H1 (cell line): ENCODE measurements around the gene LTB. TPM values are rescaled to one million over a fixed set of nuclear protein-coding genes. Genes with fewer than 3 reads are reported as not detected.

Experiments used
- ATF2 ChIP-seq: IDR thresholded peaks from 2 replicates; pipeline ENCODE4 v1.6.1; 2012; ENCODE audit warnings: low read length, inconsistent platforms
- BRCA1 ChIP-seq: IDR thresholded peaks from 2 replicates; pipeline ENCODE4 v1.6.1; 2012; ENCODE audit warnings: low read depth, low read length, improper control_type of control experiment
- JUND ChIP-seq: IDR thresholded peaks from 2 replicates; pipeline ENCODE4 v1.6.1; 2011; ENCODE audit warnings: mild to moderate bottlenecking, improper control_type of control experiment, low read length
- RAD21 ChIP-seq, 2 experiments: IDR thresholded peaks in 1 of 2; conservative IDR thresholded peaks in 1 of 2; 2 replicates each; pipeline ENCODE4 v1.6.1; 2011; ENCODE audit warnings: low read depth in 2 of 2, low read length in 2 of 2, improper control_type of control experiment in 1 of 2, inconsistent platforms in 1 of 2, mild to moderate bottlenecking in 1 of 2, moderate library complexity in 1 of 2
- ZNF274 ChIP-seq: IDR thresholded peaks from 2 replicates; pipeline ENCODE4 v1.7.0; 2012; ENCODE audit warnings: low read length, borderline replicate concordance; ENCODE audit errors: extremely low read depth
- polyA plus RNA-seq, 7 experiments: library from polyadenylated mRNA; depleted of rRNA in 3 of 7; stranded (reverse) in 5 of 7; unstranded in 2 of 7; fragments of >200 nt in 5 of 7; fragments of 200-250 nt in 2 of 7; gene quantifications; 1 replicate in 5 of 7; 2 replicates in 1 of 7; 4 replicates in 1 of 7; pipeline versions ENCODE4 v1.2.1 to v1.2.3, GENCODE V29; 2011 to 2013; ENCODE audit warnings: missing spikeins in 2 of 7, mixed read lengths in 2 of 7
- total RNA-seq: library from RNA; stranded (reverse); fragmentation: NEBNext Ultra II Directional; extraction: Animal tissue kit (Norgen Biotek cat#: 25700); gene quantifications from 2 replicates; pipeline ENCODE4 v1.2.1, GENCODE V29; 2021
- TF ChIP-seq, protein P1 (sequence below): fragments of 300-600 bp; sonication (generic); IDR thresholded peaks from 2 replicates; pipeline ENCODE4 v1.7.1; 2012; ENCODE audit warnings: low read length, moderate library complexity, mild to moderate bottlenecking, inconsistent platforms; ENCODE audit not compliant: insufficient replicate concordance
- TF ChIP-seq, protein P2 (sequence below): IDR thresholded peaks from 2 replicates; pipeline ENCODE4 v1.6.1; 2012; ENCODE audit warnings: inconsistent platforms

LTB gene
- total and polyA plus RNA-seq, 2 of the 8 experiments (the other 6 are each of a cell fraction or from before 2014, with no cell fraction given), result 0.43 to 0.47 TPM

GRCh38 chr6:31574106-31575061, 7.8 kb downstream of the LTB start (continued):
- TF ChIP-seq ZNF274, result no peak
- TF ChIP-seq ATF2, result no peak
- TF ChIP-seq JUND, result no peak
- no peak for TF ChIP-seq BRCA1
- peak; percentile 17 to 40; a peak in 2 of 4 replicates for TF ChIP-seq RAD21 (IDR thresholded peaks at IDR 0.05 in 1 of 2, conservative IDR thresholded peaks at IDR 0.05 in 1 of 2; ENCODE audit: low read depth in 2 of 2, low read length in 2 of 2)
- TF ChIP-seq, protein P1, sequence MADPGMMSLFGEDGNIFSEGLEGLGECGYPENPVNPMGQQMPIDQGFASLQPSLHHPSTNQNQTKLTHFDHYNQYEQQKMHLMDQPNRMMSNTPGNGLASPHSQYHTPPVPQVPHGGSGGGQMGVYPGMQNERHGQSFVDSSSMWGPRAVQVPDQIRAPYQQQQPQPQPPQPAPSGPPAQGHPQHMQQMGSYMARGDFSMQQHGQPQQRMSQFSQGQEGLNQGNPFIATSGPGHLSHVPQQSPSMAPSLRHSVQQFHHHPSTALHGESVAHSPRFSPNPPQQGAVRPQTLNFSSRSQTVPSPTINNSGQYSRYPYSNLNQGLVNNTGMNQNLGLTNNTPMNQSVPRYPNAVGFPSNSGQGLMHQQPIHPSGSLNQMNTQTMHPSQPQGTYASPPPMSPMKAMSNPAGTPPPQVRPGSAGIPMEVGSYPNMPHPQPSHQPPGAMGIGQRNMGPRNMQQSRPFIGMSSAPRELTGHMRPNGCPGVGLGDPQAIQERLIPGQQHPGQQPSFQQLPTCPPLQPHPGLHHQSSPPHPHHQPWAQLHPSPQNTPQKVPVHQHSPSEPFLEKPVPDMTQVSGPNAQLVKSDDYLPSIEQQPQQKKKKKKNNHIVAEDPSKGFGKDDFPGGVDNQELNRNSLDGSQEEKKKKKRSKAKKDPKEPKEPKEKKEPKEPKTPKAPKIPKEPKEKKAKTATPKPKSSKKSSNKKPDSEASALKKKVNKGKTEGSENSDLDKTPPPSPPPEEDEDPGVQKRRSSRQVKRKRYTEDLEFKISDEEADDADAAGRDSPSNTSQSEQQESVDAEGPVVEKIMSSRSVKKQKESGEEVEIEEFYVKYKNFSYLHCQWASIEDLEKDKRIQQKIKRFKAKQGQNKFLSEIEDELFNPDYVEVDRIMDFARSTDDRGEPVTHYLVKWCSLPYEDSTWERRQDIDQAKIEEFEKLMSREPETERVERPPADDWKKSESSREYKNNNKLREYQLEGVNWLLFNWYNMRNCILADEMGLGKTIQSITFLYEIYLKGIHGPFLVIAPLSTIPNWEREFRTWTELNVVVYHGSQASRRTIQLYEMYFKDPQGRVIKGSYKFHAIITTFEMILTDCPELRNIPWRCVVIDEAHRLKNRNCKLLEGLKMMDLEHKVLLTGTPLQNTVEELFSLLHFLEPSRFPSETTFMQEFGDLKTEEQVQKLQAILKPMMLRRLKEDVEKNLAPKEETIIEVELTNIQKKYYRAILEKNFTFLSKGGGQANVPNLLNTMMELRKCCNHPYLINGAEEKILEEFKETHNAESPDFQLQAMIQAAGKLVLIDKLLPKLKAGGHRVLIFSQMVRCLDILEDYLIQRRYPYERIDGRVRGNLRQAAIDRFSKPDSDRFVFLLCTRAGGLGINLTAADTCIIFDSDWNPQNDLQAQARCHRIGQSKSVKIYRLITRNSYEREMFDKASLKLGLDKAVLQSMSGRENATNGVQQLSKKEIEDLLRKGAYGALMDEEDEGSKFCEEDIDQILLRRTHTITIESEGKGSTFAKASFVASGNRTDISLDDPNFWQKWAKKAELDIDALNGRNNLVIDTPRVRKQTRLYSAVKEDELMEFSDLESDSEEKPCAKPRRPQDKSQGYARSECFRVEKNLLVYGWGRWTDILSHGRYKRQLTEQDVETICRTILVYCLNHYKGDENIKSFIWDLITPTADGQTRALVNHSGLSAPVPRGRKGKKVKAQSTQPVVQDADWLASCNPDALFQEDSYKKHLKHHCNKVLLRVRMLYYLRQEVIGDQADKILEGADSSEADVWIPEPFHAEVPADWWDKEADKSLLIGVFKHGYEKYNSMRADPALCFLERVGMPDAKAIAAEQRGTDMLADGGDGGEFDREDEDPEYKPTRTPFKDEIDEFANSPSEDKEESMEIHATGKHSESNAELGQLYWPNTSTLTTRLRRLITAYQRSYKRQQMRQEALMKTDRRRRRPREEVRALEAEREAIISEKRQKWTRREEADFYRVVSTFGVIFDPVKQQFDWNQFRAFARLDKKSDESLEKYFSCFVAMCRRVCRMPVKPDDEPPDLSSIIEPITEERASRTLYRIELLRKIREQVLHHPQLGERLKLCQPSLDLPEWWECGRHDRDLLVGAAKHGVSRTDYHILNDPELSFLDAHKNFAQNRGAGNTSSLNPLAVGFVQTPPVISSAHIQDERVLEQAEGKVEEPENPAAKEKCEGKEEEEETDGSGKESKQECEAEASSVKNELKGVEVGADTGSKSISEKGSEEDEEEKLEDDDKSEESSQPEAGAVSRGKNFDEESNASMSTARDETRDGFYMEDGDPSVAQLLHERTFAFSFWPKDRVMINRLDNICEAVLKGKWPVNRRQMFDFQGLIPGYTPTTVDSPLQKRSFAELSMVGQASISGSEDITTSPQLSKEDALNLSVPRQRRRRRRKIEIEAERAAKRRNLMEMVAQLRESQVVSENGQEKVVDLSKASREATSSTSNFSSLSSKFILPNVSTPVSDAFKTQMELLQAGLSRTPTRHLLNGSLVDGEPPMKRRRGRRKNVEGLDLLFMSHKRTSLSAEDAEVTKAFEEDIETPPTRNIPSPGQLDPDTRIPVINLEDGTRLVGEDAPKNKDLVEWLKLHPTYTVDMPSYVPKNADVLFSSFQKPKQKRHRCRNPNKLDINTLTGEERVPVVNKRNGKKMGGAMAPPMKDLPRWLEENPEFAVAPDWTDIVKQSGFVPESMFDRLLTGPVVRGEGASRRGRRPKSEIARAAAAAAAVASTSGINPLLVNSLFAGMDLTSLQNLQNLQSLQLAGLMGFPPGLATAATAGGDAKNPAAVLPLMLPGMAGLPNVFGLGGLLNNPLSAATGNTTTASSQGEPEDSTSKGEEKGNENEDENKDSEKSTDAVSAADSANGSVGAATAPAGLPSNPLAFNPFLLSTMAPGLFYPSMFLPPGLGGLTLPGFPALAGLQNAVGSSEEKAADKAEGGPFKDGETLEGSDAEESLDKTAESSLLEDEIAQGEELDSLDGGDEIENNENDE, result no peak
- TF ChIP-seq, protein P2, sequence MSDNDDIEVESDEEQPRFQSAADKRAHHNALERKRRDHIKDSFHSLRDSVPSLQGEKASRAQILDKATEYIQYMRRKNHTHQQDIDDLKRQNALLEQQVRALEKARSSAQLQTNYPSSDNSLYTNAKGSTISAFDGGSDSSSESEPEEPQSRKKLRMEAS, result no peak
